A549 (cell line): ENCODE data around the gene LRRC8E.

Source experiments
- ZC3H11A ChIP-seq: fragments of 450-650 bp; IDR thresholded peaks from 2 replicates; pipeline ENCODE4 v1.6.1; 2014; ENCODE audit warnings: antibody characterized with exemption, mild to moderate bottlenecking
- TF ChIP-seq, protein P1 (sequence below): fragments of >200 bp; sonication (Bioruptor Twin); formaldehyde crosslinking; IDR thresholded peaks from 3 replicates; pipeline ENCODE4 v1.5.1; 2016

DNA sequence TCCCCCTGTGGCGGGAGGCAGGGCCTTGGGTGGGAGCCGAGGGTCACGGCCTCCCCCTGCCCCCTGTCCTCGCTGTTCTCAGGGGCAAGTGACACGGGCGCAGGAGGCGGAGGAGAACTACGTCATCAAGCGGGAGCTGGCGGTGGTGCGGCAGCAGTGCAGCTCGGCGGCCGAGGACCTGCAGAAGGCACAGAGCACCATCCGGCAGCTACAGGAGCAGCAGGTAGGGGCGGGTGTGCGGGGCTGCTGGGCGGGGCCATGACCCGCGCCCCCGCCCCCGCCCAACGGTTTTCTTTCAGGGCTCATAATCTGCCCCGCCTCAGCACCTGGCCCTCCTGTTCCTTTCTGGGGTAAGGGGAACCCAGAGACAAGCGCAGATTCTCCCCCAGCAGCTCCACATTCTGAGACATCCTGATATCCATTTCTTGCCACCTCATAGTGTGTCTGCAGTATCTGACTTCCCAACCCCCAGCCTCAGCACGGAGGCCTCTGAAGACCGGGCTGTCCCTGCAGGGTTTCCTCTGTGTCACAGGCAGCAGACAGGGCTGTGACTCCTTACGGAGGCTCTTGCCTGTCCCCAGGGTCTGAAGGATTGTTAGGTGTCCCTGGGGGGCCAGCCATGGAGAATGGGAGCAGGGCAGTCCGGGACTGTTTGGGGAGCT, 30.1 kb upstream of the LRRC8E start:
- TF ChIP-seq ZC3H11A = no peak
- TF ChIP-seq, protein P1, sequence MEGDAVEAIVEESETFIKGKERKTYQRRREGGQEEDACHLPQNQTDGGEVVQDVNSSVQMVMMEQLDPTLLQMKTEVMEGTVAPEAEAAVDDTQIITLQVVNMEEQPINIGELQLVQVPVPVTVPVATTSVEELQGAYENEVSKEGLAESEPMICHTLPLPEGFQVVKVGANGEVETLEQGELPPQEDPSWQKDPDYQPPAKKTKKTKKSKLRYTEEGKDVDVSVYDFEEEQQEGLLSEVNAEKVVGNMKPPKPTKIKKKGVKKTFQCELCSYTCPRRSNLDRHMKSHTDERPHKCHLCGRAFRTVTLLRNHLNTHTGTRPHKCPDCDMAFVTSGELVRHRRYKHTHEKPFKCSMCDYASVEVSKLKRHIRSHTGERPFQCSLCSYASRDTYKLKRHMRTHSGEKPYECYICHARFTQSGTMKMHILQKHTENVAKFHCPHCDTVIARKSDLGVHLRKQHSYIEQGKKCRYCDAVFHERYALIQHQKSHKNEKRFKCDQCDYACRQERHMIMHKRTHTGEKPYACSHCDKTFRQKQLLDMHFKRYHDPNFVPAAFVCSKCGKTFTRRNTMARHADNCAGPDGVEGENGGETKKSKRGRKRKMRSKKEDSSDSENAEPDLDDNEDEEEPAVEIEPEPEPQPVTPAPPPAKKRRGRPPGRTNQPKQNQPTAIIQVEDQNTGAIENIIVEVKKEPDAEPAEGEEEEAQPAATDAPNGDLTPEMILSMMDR = no peak
